ENCODE data around the gene EPHA4. TPM values are rescaled to one million over a fixed set of nuclear protein-coding genes. Genes with fewer than 3 reads are reported as not detected.

The EPHA4 gene
- total and polyA plus RNA-seq, 11 donors: 4.2 to 35.2 (median 19.5) TPM

- DNase-seq: no peak
- 61 to 74% (median 65%) methylated on average over 7 of the region's 7 CpGs for WGBS, 4 donors
- H3K9me3 ChIP-seq: no peaks in the 10 kb centered on the region
- peaks cover 5 to 62% (median 31%) of the 10 kb centered on the region in 12 donors for H3K4me1 ChIP-seq
- peak overlapping the region in 1 of 12 donors; percentile 16 for H3K4me3 ChIP-seq
- intact Hi-C loops (cut with DNase I): loop anchor here in 2 of 10 donors (2.0 to 10.0 kb wide), 2 partner anchors 40 to 74 kb away; no protein-coding TSS in a partner anchor
- peak overlapping the region in 7 of 12 donors; percentile 11 to 66 (median 37) for H3K27ac ChIP-seq
- TF ChIP-seq CTCF (IDR thresholded peaks at IDR 0.05) (no peak), POLR2A (IDR thresholded peaks at IDR 0.05) (no peak)
- no peaks in the 10 kb centered on the region for H3K27me3 ChIP-seq
- no peaks in the 10 kb centered on the region for H3K36me3 ChIP-seq
- ATAC-seq: peak; percentile 29 to 60 (median 54)
Observed at GRCh38 chr2:221518201-221518934, 53.7 kb downstream of the EPHA4 start.

- Histone ChIP-seq H3K27me3 (no peaks in the 10 kb centered on the region), H3K4me3 (peak overlapping the region in 1 of 12 donors; percentile 16), H3K9me3 (no peaks in the 10 kb centered on the region), H3K27ac (peak overlapping the region in 6 of 12 donors; percentile 25 to 66 (median 38)), H3K4me1 (peaks cover 5 to 62% (median 31%) of the 10 kb centered on the region in 12 donors), H3K36me3 (no peaks in the 10 kb centered on the region)
- no peak for TF ChIP-seq CTCF (IDR thresholded peaks at IDR 0.05)
- TF ChIP-seq POLR2A (IDR thresholded peaks at IDR 0.05): no peak
- DNase-seq: peak in 4 of 5 donors; percentile 20 to 68 (median 43)
- WGBS, 4 donors: 39 to 51% (median 45%) methylated on average over 5 of the region's 5 CpGs
- ATAC-seq: peak in 3 of 4 donors; percentile 63 to 67 (median 66)
- intact Hi-C loops (cut with DNase I): loop anchor here in 2 of 10 donors (2.0 to 10.0 kb wide), 2 partner anchors 39 to 73 kb away; no protein-coding TSS in a partner anchor
Observed at GRCh38 chr2:221517696-221518151, 54.4 kb downstream of the EPHA4 start.

- DNase-seq (no peak), ATAC-seq (peak in 3 of 4 donors; percentile 12 to 42 (median 26))
- TF ChIP-seq CTCF (IDR thresholded peaks at IDR 0.05) (no peak), POLR2A (IDR thresholded peaks at IDR 0.05) (no peak)
- Histone ChIP-seq H3K9me3 (no peaks in the 10 kb centered on the region), H3K36me3 (no peaks in the 10 kb centered on the region), H3K4me3 (no peak overlapping the region), H3K4me1 (peaks cover 5 to 62% (median 31%) of the 10 kb centered on the region in 12 donors), H3K27me3 (no peaks in the 10 kb centered on the region), H3K27ac (peak overlapping the region in 4 of 12 donors; percentile 37 to 66 (median 42))
- WGBS, 4 donors: 61 to 65% (median 62%) methylated on average over 4 of the region's 4 CpGs
- intact Hi-C loops (cut with DNase I): loop anchor here in 1 of 10 donors (10.0 kb wide), 1 partner anchor 72 kb away; no protein-coding TSS in a partner anchor
Observed at GRCh38 chr2:221517146-221517695, 54.9 kb downstream of the EPHA4 start.

GRCh38 chr2:221515864-221516263 is 56.2 kb downstream of the EPHA4 start:
- no peaks in the 10 kb centered on the region for H3K27me3 ChIP-seq
- ATAC-seq: no peak
- intact Hi-C loops (cut with DNase I): loop anchor here in 1 of 10 donors (10.0 kb wide), 1 partner anchor 71 kb away; no protein-coding TSS in a partner anchor

More at GRCh38 chr2:221515864-221516263, 56.2 kb downstream of the EPHA4 start:
- peaks cover 5 to 58% (median 32%) of the 10 kb centered on the region in 12 donors for H3K4me1 ChIP-seq
- H3K27ac ChIP-seq: no peak overlapping the region
- no peak overlapping the region for H3K4me3 ChIP-seq
- no peaks in the 10 kb centered on the region for H3K36me3 ChIP-seq
- no peaks in the 10 kb centered on the region for H3K9me3 ChIP-seq
- TF ChIP-seq POLR2A (IDR thresholded peaks at IDR 0.05) (no peak), CTCF (IDR thresholded peaks at IDR 0.05) (no peak)
- 72 to 86% (median 81%) methylated on average over 1 of the region's 1 CpG for WGBS, 4 donors
- DNase-seq: no peak
